ENCODE results near the gene SLC24A3. TPM values are rescaled to one million over a fixed set of nuclear protein-coding genes. Genes with fewer than 3 reads are reported as not detected.

SLC24A3 gene
- total and polyA plus RNA-seq, 5 experiments from 2014 or later, result not detected

- POLR2A ChIA-PET, result no interaction called here
- Mint-ChIP-seq H3K9me3 (no peaks in the 10 kb centered on the region), H3K27ac (no peak overlapping the region), H3K4me1 (peaks cover 0 to 2% (median under 1%) of the 10 kb centered on the region in 4 donors), H3K36me3 (peaks cover 0 to 4% (median 0%) of the 10 kb centered on the region in 3 donors), H3K27me3 (peaks cover 0 to 12% (median 5%) of the 10 kb centered on the region in 5 donors), H3K4me3 (no peak overlapping the region)
- DNase-seq (no peak), ATAC-seq (no peak)
Measured at GRCh38 chr20:19264191-19264590, 51.7 kb downstream of the SLC24A3 start.

DNA sequence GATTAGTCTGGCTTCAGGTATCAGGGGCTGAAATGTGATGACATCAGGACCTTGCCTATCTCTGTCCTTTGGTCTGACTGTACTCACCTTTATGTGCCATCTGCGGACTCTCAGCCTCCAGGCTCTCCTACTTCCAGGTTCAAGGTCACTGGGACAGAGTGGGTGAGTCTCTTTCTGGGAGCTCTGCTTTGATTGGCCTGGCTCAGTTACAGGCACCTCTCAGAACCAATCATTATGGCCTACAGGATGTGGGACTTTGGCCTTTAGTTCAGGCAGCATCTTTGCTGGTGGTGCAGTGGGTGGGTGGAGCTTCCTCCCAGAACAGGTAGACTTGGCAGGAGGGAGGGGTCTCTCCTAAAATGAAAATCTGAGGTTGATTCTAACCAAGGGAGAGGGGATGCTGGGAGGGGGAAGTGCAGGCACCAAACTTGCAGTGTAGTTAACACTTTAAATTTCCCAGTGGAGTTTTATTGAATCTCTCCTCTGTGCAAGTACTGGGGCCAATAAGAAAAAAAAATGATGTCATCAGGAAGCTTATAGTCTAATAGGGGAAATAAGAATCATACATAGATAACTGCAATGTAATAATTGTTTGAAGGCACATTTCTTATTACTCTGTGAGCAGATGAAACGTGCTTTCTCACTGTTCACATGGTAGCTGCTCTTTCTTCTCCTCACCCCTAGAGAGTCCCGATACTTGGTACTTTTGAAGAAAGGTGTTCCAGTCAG, 53.4 kb downstream of the SLC24A3 start:
- H3K4me1 Mint-ChIP-seq, result peaks cover 0 to 2% (median 0%) of the 10 kb centered on the region in 4 donors
- ATAC-seq (no peak), DNase-seq (no peak)
- H3K27ac Mint-ChIP-seq, result no peak overlapping the region
- no peaks in the 10 kb centered on the region for H3K9me3 Mint-ChIP-seq
- H3K36me3 Mint-ChIP-seq, result peaks cover 0 to 4% (median 0%) of the 10 kb centered on the region in 3 donors
- peaks cover 0 to 20% (median 5%) of the 10 kb centered on the region in 5 donors for H3K27me3 Mint-ChIP-seq
- POLR2A ChIA-PET, result no interaction called here
- no peak overlapping the region for H3K4me3 Mint-ChIP-seq

DNA sequence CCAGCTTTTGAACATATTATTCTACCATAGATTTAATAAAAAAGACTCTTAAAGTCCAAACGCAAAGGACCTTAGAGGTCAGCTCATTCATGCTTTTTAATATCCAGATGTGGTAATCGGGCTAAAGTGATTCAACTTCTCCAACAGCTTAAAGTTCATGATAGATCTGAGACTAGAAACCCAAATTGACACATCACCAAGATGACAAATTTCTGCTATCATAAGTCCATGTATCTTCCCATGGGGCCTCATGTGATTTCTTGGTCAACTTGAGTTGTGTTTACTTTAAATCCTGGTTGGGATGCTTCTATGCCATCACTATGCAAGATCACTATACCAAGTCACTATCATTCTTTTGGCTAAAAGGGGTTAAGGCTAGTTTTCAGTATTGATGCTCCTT, 56.0 kb downstream of the SLC24A3 start:
- Mint-ChIP-seq H3K4me1 (no peaks in the 10 kb centered on the region), H3K9me3 (no peaks in the 10 kb centered on the region), H3K27me3 (peaks cover 0 to 18% (median 5%) of the 10 kb centered on the region in 5 donors), H3K4me3 (no peak overlapping the region), H3K27ac (no peak overlapping the region), H3K36me3 (peaks cover 0 to 4% (median 0%) of the 10 kb centered on the region in 3 donors)
- ATAC-seq, result no peak
- no peak for DNase-seq
- POLR2A ChIA-PET, result no interaction called here

DNA sequence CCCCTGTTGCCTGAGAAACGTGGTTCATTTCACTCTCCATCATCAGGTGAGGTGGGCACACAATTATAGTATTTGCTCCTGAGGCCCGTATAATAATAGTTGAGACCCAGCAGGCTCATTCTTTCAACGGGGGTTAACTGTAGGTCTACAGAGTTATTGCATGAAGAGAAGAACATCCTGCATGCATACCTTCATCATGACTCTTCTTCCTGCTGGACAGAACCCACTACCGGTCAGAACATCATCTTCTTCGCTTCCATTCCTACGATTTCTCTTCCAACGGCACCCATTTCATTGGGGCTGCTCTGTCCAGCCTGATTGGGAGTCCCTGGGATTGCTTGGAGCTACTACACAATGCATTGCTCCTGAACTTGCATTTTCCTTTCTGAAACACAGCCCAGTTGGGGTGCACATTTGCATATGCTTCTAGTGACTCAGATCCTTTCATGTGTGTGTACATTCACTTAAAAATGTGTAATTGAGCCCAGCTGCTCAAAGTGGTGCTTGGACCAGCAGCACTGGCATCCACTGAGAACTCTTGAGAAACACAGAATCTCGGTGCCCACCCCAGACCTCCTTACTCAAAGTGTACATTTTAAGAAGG, 57.4 kb downstream of the SLC24A3 start:
- H3K27ac Mint-ChIP-seq, result no peak overlapping the region
- H3K27me3 Mint-ChIP-seq, result peaks cover 0 to 16% (median under 1%) of the 10 kb centered on the region in 5 donors
- ATAC-seq, result no peak
- H3K36me3 Mint-ChIP-seq, result peaks cover 0 to 2% (median 0%) of the 10 kb centered on the region in 3 donors
- DNase-seq, result no peak
- H3K9me3 Mint-ChIP-seq, result no peaks in the 10 kb centered on the region
- POLR2A ChIA-PET, result no interaction called here
- no peaks in the 10 kb centered on the region for H3K4me1 Mint-ChIP-seq
- no peak overlapping the region for H3K4me3 Mint-ChIP-seq

DNA sequence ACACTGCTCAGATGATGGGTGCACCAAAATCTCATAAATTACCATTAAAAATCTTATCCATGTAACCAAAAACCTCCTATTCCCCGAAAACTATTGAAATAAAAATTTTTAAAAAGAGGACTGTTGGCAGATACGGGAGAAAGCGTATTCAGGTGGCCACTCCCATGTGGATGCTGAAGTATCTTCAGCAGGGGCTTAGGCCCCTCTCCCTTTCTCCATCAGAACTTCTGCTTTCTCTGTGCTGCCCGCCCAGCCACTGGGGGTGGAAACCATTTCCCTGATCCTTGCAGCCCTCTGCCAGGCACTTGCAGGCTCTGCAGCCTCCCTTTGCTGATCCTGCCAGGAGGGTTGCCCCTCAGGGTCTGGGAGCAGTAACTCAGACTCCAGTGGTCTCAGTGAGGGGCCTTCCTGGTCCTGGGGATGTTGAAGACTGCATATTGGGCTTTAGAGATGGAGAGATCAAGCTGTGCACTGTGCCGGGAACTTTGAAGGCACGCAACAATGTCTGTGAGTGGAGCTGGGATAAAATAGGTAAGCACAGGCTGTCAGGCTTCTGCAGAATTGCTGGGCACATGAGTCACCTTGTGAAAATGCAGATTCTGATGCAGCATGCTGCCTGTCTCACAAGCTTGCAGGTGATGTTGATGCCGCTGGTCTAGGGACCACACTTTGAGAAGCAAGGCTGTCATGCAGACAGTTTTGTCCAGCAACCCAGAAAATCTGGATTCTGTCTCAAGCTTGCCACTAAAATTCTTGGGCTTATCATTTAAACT, 59.6 kb downstream of the SLC24A3 start:
- no peak for DNase-seq
- ATAC-seq, result no peak
- Mint-ChIP-seq H3K36me3 (no peaks in the 10 kb centered on the region), H3K9me3 (no peaks in the 10 kb centered on the region), H3K27me3 (peaks cover 0 to 9% (median 0%) of the 10 kb centered on the region in 5 donors), H3K4me1 (no peaks in the 10 kb centered on the region), H3K4me3 (no peak overlapping the region), H3K27ac (no peak overlapping the region)
- POLR2A ChIA-PET, result no interaction called here

GRCh38 chr20:19272976-19273654, 60.7 kb downstream of the SLC24A3 start:
- POLR2A ChIA-PET, result no interaction called here
- ATAC-seq, result no peak
- no peaks in the 10 kb centered on the region for H3K9me3 Mint-ChIP-seq

GRCh38 chr20:19274001-19274400, 61.6 kb downstream of the SLC24A3 start:
- Mint-ChIP-seq H3K27ac (no peak overlapping the region), H3K36me3 (no peaks in the 10 kb centered on the region), H3K9me3 (no peaks in the 10 kb centered on the region), H3K27me3 (peaks cover 0 to 9% (median 0%) of the 10 kb centered on the region in 5 donors), H3K4me1 (no peaks in the 10 kb centered on the region), H3K4me3 (no peak overlapping the region)
- POLR2A ChIA-PET, result no interaction called here
- ATAC-seq (no peak), DNase-seq (no peak)

More at GRCh38 chr20:19272976-19273654, 60.7 kb downstream of the SLC24A3 start:
- DNase-seq, result no peak
- Mint-ChIP-seq H3K36me3 (no peaks in the 10 kb centered on the region), H3K27ac (no peak overlapping the region), H3K4me3 (no peak overlapping the region), H3K4me1 (no peaks in the 10 kb centered on the region), H3K27me3 (peaks cover 0 to 9% (median 0%) of the 10 kb centered on the region in 5 donors)

DNA sequence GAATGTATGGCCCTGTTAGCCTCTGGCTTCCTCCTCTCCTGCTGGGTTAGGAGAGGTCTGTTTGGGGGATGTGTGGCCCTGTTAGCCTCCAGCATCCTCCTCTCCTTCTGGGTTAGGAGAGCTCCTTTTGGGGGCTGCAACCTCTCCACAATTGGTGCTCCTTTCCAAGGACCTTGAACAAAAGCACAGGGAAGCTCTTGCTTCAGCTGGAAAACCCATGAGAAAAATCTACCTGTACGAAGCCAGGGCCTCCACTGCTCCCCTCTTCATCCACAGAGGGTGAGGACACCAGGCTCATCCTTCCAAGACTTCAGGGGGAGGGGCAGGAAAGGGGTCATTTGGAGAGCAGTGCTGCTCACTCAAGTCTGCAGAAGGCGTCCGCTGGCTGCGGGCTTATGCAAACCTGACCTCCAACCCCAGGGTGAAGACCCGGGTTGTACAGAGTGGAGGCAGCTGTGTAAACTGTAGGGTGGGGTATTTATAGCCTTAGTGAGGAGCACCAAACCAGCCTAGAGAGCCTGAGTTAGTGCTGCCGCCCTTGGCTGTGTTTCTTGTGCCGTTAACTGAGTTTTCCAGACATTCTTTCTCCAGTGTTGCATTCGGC, 62.1 kb downstream of the SLC24A3 start:
- Mint-ChIP-seq H3K4me3 (no peak overlapping the region), H3K27me3 (peaks cover 0 to 13% (median 2%) of the 10 kb centered on the region in 5 donors), H3K9me3 (no peaks in the 10 kb centered on the region), H3K4me1 (no peaks in the 10 kb centered on the region), H3K27ac (no peak overlapping the region), H3K36me3 (no peaks in the 10 kb centered on the region)
- POLR2A ChIA-PET, result no interaction called here
- no peak for DNase-seq
- ATAC-seq, result no peak

DNA sequence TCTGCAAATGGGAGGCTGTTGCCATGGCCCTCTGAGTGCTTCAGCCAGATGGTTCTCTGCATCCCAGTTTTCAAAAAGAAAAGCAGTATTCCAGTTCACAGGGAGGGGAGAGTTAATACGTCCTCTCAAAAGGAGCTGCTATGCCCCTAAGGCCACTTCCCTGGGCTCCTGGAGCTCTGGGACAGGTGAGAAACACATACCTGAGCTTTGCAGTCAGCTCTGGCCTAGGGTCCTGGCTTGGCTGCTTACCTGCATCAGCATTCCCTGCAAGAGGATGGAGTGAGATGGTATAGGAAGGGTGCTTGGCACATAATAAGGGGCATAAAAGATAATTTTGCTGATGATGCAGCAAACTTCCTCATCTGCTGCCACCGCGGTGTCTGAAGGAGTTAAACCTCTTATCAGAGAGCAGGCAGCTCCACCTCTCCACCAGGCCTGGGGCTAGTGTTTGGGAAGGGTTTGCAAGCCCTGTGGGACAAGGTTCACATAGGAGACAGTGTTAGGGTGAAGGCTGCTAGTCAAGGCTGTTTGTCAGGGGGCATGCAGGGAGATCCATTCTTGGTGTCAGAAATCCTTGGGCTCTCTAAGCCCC, 62.7 kb downstream of the SLC24A3 start:
- POLR2A ChIA-PET, result no interaction called here
- Mint-ChIP-seq H3K36me3 (no peaks in the 10 kb centered on the region), H3K4me3 (no peak overlapping the region), H3K9me3 (no peaks in the 10 kb centered on the region), H3K4me1 (no peaks in the 10 kb centered on the region), H3K27me3 (peaks cover 0 to 14% (median 3%) of the 10 kb centered on the region in 5 donors), H3K27ac (no peak overlapping the region)
- DNase-seq (no peak), ATAC-seq (no peak)

GRCh38 chr20:19275630-19276071, 63.2 kb downstream of the SLC24A3 start:
- no peak overlapping the region for H3K27ac Mint-ChIP-seq
- peaks cover 0 to 16% (median 6%) of the 10 kb centered on the region in 5 donors for H3K27me3 Mint-ChIP-seq
- no peak for ATAC-seq
- H3K9me3 Mint-ChIP-seq, result no peaks in the 10 kb centered on the region
- POLR2A ChIA-PET, result no interaction called here
- no peak overlapping the region for H3K4me3 Mint-ChIP-seq
- DNase-seq, result no peak
- no peaks in the 10 kb centered on the region for H3K36me3 Mint-ChIP-seq
- H3K4me1 Mint-ChIP-seq, result no peaks in the 10 kb centered on the region

- DNase-seq (no peak), ATAC-seq (no peak)
- H3K4me3 Mint-ChIP-seq, result no peak overlapping the region
- H3K27me3 Mint-ChIP-seq, result peaks cover 0 to 24% (median 8%) of the 10 kb centered on the region in 5 donors
- POLR2A ChIA-PET, result no interaction called here
- no peaks in the 10 kb centered on the region for H3K9me3 Mint-ChIP-seq
- no peaks in the 10 kb centered on the region for H3K36me3 Mint-ChIP-seq
- no peaks in the 10 kb centered on the region for H3K4me1 Mint-ChIP-seq
- no peak overlapping the region for H3K27ac Mint-ChIP-seq
Measured at GRCh38 chr20:19277381-19277780, 64.9 kb downstream of the SLC24A3 start.

- Mint-ChIP-seq H3K4me3 (no peak overlapping the region), H3K4me1 (peaks cover 0 to 2% (median 0%) of the 10 kb centered on the region in 4 donors), H3K27me3 (peaks cover 0 to 27% (median 8%) of the 10 kb centered on the region in 5 donors), H3K27ac (no peak overlapping the region), H3K36me3 (no peaks in the 10 kb centered on the region), H3K9me3 (no peaks in the 10 kb centered on the region)
- no peak for ATAC-seq
- POLR2A ChIA-PET, result no interaction called here
- no peak for DNase-seq
Measured at GRCh38 chr20:19283490-19284025, 71.1 kb downstream of the SLC24A3 start.
